ENCODE data around the gene MRPS9.
A peak's percentile ranks its signal among the peaks of the same experiment; 100 is the strongest.

The MRPS9 gene

DNA sequence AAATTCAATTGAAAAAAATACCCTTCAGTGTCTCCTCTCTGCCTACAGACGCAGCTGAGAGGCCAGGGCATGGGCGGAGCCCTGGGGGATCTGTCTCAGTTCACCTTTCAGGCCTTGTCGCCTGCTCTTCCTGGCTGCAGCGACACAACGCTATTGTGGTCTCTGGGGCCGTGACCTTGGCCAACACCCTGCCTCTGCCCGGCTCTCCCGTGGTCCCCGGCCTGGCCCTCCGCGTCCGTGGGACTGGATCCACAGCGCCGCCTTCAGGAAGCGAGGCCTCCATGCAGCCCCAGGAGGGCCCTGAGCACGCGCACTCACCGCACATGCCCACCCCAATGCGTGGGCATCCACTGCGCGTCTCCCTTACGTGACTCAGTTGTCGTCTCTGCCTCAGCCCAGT, 81.1 kb downstream of the MRPS9 start:
- DNase-seq (ENCODE audit: low read depth in 2 of 2): no peak

DNA sequence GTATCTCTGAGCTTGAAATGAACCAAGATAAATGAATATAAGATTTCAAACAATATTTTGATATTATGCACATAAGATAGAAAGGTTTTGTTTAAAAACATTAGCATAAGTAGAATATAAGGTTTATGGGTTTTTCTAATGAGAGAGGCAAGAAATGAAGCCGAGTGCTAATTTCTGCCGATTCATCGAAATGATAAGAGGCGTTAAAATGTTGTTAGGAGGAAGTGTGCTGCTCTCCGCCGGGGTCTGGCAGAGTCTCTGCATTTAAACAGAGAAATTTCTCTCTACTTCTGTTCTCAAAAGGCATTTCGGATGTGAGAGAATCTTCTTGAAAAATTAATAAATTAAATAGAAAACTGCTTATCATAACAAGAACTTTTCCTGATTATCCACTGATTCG, 83.6 kb downstream of the MRPS9 start:
- no peak for DNase-seq (ENCODE audit: low read depth in 2 of 2)

DNA sequence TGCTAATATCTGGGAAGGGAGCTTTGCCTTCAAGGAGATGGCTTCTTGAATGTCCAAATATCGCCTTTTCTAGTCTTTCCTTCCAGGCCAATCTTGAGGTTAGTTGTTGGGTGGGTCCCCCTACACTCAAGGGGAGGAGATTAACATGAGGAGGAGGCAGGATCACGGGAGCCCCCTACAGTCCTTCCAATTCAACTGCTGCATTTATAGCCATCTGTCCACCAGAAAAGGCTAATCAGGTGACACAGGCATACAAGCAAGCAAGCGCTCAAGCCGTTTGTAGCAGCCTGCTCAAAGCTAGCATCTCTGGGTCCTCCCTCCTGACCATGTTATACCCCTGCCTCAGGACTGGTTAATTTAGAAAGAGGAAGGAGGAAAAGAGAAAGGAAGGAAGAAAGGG, 87.6 kb downstream of the MRPS9 start:
- DNase-seq (ENCODE audit: low read depth in 2 of 2): no peak

DNA sequence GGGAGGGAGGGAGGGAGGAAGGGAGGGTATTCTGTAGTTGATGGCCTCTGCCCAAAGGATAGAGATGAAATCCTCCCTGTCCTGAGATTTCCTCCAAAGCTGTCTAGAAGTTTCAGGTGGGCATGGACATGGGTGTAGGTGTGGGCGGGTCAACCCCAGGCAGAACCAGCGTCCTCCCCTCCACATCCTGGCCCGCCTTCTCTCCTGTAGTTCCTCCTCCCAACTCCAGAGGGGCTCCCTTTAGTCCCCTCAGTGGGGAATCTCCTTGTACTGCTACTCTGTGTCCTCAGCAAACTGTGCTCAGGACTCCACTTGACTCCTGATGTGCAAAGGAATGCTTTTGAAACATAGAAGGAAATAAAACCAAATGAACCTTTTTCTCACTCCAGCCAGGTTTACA, 88.1 kb downstream of the MRPS9 start:
- no peak for DNase-seq (ENCODE audit: low read depth in 2 of 2)

DNA sequence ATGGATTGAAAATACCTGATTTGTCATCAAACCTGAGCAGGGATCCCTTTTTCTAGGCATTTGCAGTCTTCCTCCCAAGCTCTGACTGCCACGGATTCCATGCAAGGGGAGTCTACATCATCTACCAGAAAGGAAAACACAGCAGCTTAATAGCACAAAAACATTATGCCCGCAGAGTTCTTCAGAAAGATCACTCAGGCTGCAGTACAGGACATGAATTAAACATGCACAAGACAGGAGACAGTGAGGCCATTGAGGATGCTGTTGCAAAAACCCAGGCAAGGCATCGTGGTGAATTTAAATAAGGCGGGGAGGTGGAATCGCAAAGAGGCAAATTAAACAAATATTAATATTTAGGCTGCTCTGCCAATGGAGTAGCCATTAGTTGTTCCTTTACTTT, 88.5 kb downstream of the MRPS9 start:
- no peak for DNase-seq (ENCODE audit: low read depth in 2 of 2)

DNA sequence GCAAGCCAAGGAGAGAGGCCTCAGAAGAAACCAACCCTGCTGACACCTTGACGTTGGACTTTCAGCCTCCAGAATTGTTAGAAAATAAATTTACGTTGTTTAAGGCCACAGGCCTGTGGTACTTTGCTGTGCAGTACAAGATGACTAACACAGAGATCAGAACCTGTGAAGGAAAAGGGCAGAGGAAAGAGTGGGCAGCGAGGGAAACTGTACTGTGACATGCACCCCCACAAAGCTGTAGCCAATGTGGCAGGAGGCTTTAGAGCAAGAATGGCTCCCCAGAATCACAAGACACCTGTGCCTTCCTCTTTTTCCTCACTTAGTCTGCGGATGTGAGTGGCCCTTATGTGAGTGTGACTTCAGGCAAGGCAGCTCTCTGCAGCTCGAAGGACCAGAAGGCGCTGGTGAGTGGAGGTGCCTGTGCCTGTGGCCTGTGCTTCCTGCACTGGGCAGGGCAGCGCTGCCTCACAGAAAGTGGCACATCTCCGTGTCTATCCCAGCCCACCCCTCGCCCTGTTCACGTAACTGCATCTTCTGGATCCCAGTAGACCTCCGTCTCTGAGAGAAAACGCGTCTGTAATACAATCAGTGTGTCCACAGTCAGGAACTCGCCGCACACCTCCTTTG, 89.5 kb downstream of the MRPS9 start:
- DNase-seq (ENCODE audit: low read depth in 2 of 2): no peak

DNA sequence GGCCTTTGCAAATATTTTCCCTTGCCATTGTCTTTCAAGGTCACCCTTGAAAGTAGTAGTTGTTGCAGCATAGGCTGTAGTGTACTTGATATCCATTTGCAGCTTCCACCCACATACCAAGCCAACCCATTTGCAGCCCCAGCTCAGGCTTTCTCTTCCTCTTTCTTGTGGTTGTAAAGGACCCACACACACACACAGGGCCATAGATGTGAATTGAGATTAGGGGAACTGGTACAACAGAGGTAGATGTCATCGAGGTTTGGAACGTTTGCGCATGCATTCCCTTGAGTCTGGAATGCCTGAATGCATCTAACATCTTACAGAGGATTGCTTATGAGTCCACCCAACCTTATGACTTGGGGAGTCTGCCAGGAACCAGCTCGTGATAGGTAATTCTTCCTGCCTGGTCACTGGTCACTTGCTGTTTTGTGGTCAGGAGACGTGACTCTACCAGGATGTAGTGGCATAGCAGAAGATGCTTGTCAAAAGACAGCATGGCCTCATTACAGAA, 91.9 kb downstream of the MRPS9 start:
- DNase-seq (ENCODE audit: low read depth in 2 of 2): no peak

DNA sequence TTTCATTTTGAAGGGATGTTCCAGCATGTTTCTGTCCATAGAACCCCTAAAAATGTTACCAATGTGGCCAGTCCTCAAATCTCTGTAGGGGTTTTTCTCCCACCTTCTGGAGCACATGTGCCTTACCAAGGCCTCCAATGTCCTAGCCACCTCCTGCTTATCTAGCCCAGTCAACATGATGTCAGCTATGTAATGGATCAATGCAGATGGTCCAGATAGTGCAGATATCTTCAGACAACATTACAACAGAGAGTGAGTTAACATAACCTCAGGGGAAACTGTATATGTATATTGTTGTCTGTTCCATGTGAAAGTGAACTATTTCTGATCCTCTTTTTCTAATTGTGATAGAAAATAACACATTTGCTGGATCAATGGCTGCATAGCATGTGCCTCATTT, 92.7 kb downstream of the MRPS9 start:
- DNase-seq (ENCODE audit: low read depth in 2 of 2): no peak

DNA sequence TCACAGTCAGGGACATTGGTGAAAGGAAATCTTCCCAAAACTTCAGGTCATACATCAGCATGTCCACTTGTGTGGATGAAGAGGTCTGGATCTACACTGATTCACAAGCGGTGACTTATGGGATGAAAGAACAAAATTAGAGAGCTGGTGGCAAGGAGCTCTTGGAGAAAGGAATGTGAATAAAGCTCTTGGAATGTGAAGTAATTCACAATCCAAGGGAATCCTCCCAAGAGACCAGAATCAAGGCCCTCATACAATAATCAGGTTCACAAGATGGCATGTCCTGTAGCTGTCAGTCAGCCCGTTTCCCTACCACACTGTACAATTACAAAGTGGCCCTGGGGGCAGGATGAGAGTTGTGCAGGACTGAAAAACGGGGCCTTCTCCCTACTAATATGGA, 96.2 kb downstream of the MRPS9 start:
- no peak for DNase-seq (ENCODE audit: low read depth in 2 of 2)

DNA sequence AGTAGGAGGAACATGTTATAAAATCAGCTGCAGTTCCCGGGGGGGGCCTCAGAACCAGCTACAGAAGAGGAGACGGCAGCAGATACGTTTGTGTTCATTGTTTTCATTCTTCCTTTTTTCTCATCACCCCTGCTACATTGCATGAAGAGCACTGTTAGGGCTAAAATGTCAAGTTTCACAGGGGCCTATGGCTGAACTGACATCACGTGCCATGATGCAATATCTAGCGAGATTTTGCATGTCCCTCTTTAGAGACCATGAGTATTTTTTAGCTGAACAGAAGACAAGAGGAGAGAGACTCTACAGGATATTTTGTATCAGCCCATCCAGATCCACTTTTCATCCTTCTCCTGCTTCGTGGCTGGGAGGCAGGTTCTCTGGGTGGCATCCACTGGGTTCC, 97.6 kb downstream of the MRPS9 start:
- DNase-seq (ENCODE audit: low read depth in 2 of 2): no peak

DNA sequence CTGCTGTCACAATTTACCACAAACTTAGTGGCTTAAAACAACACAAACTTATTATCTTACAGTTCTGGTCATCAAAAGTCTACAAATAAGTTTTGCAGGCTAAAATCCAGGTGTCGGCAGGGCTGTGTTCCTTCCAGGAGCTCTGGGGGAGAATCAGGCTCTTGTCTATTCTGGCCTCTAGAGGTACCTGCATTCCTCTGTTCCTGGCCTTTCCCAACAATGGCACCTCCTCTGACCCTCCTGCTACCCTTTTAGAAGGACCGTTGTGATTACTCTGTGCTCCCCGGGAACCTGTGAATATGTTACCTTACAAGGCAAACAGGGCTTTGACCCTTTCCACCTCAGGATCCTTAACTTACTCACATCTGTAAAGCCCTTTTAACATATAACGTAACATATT, 98.5 kb downstream of the MRPS9 start:
- DNase-seq (ENCODE audit: low read depth in 2 of 2): no peak

DNA sequence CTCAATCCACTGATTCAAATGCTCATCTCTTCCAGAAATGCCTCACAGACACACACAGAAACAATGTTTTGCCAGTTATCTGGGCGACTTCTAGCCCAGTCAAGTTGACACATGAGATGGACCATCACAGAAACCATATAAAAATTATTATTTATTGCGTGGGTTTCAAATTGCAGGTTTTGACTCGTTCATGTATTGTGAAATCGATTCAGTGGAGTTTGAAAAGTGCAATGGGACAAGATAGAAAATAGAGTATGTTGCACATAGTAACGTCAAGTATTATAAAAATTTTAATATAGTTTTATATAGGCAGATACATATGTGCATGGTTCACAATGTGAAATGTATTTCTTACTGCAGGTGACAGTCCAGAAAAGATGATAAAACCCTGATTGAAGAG, 100.8 kb downstream of the MRPS9 start:
- DNase-seq (ENCODE audit: low read depth in 2 of 2): no peak

DNA sequence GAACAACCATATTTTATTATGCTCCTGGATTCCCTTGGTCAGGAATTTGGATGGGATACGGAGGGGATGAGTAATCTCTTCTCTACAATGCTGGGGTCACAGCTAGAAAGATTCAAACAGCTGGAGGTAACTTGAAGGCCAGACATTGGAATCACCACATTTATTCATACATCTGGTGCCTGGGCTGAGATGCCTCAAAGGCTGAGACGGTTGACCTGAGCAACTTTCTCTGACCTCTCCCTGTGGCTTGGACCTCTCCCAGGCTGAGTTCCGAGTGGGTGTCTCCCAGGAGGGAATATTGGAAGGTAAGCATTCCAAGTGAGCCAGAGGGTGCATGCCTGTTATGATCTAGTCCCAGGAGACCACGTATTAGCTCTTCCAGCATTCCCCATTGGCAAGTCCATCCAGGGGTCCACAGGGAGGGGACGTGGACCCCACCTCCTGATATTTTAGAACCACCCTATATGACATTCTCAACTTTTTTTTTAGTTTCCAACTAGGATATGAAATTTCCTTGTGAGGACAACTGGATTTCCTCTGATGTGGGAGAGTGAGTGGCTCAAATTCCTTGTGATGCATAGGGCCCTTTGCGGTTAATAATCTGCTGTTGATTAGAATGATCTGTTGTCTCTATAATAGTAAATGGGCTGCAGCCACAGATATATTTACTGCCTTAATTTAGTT, 101.8 kb downstream of the MRPS9 start:
- no peak for DNase-seq (ENCODE audit: low read depth in 2 of 2)

DNA sequence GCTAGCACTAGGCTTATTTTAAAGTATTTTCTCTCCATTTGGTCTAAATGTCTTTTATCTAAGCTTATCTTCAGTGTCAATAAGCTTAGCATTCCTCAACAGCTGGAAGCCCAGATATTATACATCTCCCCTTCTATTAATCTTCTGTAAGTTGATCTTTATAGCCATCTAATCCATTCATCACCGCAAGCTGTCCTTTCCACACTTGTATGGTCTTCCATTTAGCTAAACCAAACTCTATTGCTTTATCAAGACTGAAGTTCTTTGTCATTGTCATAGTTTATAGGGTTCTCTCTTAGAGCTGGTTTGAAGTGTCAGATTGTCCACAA, 102.3 kb downstream of the MRPS9 start:
- no peak for DNase-seq (ENCODE audit: low read depth in 2 of 2)

DNA sequence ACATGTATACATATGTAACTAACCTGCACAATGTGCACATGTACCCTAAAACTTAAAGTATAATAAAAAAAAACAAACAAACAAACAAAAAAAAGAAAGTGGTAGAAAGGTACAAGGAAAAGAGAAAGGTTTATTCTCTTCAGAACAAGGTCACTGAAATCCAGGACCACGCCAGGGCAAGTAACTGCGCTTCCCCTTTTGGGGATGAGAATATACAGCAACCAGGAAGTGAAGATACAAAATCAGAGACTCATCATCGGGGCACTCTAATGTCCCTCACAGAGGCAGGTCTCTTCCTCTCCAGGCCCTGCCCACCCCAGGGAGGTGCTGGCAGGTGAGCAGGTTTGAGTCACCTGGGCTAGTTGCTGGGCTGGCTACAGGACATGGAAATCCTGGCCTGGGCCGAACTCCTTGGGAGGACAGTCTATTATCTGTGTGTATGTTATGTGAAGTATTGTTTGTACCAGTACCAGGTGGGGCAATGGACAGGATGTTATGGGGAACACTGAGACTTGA, 103.3 kb downstream of the MRPS9 start:
- no peak for DNase-seq (ENCODE audit: low read depth in 2 of 2)

DNA sequence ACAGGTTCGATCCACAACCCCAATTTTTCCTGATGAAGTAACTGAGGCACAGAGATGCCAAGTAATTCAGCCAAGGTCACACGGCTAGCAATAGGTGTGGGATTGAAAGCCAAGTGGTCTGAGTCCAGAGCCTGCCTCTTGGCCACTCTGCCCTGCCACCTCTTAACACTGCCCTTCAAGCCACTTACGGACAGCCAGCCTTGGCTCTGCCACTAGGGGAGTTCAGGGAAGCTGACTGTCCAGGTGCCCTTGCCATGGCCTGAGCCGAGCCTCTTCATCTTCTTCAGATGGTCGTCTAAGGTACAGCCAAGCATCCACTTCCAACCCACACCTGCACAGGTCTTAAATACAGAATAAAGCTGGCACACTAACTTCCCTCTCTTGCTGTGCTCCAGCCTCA, 104.4 kb downstream of the MRPS9 start:
- DNase-seq (ENCODE audit: low read depth in 2 of 2): no peak

DNA sequence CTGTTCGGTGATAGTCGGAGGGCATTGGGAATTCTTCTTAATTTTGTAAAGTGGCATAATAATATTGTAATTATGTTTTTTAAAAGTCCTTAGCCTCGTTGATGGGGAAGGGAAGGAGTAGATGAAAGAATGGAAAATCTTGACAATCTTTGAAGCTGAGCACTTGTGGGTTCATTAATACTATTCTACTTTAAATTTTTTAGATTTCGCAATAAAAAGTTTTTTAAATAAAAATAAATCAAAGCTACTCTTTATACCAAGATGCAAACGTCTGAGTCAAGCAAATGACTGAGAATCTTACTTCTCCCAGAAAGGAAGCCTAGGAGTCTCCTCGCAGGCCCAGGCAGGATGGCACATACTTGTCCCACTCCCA, 105.2 kb downstream of the MRPS9 start:
- no peak for DNase-seq (ENCODE audit: low read depth in 2 of 2)

DNA sequence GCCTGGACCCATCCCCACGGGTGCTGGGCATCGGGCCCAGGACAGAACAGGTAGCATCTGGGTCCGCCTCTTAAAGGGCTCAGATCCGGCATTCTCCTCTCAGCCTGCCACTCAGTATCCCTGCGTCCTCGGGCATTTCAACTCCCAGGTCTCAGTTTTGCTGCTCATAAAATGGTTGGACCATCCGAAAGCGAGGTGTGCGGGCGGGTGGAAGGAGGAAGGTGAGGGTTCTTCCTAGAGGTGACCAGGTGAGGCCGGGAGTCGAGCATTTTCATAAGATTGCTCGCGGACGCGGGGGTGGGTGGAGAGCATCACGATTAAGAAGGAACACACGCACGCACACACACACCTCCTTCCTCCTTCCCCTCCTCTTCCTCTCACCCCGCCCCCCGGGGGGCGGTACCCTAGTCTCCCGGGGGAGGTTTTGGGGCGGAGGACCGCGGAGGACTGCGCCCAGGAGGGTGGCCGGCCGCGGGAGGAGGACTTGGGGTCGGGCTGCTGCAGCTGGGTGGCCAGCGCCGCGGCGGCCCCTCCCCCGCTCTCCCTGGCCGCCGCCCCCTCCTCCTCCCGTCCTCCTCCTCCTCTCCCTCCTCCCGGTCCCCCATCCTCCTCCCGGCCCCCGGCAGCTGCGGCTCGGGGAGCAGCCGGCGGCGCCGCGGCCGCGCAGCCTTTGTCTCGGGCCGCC, 105.7 kb downstream of the MRPS9 start:
- DNase-seq (ENCODE audit: low read depth in 2 of 2): peak; percentile 7 to 15

DNA sequence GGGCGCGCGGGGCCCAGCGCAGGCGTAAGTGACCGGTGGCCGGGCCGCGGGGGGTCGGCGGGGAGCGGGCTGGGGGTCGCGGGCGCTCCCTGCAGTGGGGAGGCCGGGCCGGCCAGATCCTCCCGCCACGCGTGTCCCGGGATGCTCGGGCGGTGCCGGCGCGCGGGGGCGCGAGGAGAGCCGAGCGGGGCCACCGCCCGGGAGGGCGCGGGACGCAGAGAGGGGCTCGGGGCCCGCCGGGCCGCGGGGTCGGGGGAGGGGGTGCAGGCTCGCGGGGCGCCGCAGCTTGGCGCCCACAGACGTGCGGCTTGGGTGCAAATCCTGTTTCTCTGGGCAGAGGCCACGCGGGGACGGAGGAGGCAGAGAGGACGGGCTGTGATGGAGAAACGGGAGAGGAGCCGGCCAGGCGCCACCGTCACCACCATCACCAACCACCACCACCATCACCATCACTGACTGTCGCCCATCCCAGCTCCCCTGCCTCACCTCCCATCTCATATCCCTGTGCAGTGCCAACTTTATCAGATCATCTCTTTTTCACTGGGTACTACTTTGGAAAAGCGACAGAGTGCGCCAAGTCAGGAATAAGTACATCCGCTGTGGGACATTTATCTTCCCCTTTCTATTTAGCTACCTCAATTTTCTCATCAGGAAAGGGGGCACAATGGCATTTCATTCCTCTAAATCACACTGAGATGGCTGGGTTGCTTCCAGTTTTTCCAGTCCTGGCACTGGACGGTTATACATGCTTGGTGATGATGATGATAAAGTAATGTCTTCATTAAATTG, 106.5 kb downstream of the MRPS9 start:
- no peak for DNase-seq (ENCODE audit: low read depth in 2 of 2)

DNA sequence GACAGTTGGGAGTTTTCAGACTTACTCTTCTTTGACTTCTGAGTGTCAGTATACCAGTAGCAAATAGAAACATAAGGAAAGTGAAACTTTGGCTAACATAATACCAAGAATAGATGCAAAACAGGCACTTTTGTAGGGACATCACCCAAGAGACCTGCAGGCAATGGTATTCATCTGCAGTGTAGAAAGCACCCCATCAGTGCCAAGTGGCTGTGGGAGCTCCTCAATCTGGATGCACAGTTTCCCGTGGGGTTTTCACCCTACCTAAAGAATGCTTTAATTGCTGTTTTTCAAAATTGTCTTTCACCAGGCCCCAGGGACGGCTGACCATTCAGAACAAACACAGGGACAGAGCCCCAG, 107.1 kb downstream of the MRPS9 start:
- DNase-seq (ENCODE audit: low read depth in 2 of 2): no peak

DNA sequence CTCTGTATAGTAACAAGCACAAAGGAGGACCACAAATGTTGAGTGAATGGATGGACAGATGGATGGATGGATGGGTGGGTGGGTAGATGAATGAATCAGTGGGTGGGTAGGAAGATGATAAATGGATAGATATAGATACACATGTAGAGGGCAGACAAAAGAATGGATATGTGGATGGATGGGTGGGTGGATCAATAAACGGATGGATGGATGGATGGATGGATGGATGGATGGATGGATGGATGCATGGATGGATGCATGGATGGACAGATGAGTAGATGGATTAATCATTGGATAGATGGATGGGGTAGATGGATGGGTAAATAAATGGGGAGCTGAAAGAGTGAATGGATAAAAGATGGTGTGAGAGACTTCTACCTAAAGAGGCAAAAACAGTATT, 111.4 kb downstream of the MRPS9 start:
- no peak for DNase-seq (ENCODE audit: low read depth in 2 of 2)
